ENCODE data around the gene COL4A1.

Gene COL4A1

GRCh38 chr13:110266983-110267382, 40.0 kb downstream of the COL4A1 start:
- Histone ChIP-seq H3F3A (ENCODE audit: insufficient read depth, low read length) (no peaks in the 10 kb centered on the region), H3K4me1 (ENCODE audit: low read length) (no peaks in the 10 kb centered on the region), H4K20me1 (ENCODE audit: insufficient read depth, low read length) (no peaks in the 10 kb centered on the region), H3K4me3 (ENCODE audit: low read length) (no peak overlapping the region), H3K27ac (ENCODE audit: low read length) (no peak overlapping the region), H3K9ac (ENCODE audit: low read length) (no peak overlapping the region), H2AFZ (ENCODE audit: low read length) (no peak overlapping the region), H3K9me3 (replicated peaks; ENCODE audit: insufficient read depth, low read length) (no peaks in the 10 kb centered on the region), H3K79me2 (ENCODE audit: low read length) (no peaks in the 10 kb centered on the region), H3K4me2 (ENCODE audit: low read depth, low read length) (no peak overlapping the region), H3K9me2 (replicated peaks; ENCODE audit: insufficient read depth, low read length) (no peaks in the 10 kb centered on the region), H3K27me3 (replicated peaks; ENCODE audit: insufficient read depth, low read length) (no peaks in the 10 kb centered on the region), H3K36me3 (replicated peaks; ENCODE audit: insufficient read depth, low read length) (no peaks in the 10 kb centered on the region)
- no peak for DNase-seq
- TF ChIP-seq EZH2 (optimal IDR thresholded peaks at IDR 0.05; ENCODE audit: low read depth, low read length) = no peak
- TF ChIP-seq EZH2phosphoT487 (IDR thresholded peaks at IDR 0.05; ENCODE audit: low read length) = no peak
- TF ChIP-seq CTCF (IDR thresholded peaks at IDR 0.05; ENCODE audit: low read length) = no peak

GRCh38 chr13:110266431-110266809, 40.5 kb downstream of the COL4A1 start:
- H3K27me3 ChIP-seq (replicated peaks; ENCODE audit: insufficient read depth, low read length) = no peaks in the 10 kb centered on the region
- TF ChIP-seq CTCF (IDR thresholded peaks at IDR 0.05; ENCODE audit: low read length) (no peak), EZH2 (optimal IDR thresholded peaks at IDR 0.05; ENCODE audit: low read depth, low read length) (no peak), EZH2phosphoT487 (IDR thresholded peaks at IDR 0.05; ENCODE audit: low read length) (no peak)

GRCh38 chr13:110265682-110266430, 41.1 kb downstream of the COL4A1 start:
- H3K9me3 ChIP-seq (replicated peaks; ENCODE audit: insufficient read depth, low read length) = no peaks in the 10 kb centered on the region
- DNase-seq = no peak
- no peaks in the 10 kb centered on the region for H3K4me1 ChIP-seq (ENCODE audit: low read length)
- H3K4me3 ChIP-seq (ENCODE audit: low read length) = no peak overlapping the region
- H3K9ac ChIP-seq (ENCODE audit: low read length) = no peak overlapping the region
- no peak overlapping the region for H2AFZ ChIP-seq (ENCODE audit: low read length)
- H3K27me3 ChIP-seq (replicated peaks; ENCODE audit: insufficient read depth, low read length) = no peaks in the 10 kb centered on the region
- TF ChIP-seq EZH2 (optimal IDR thresholded peaks at IDR 0.05; ENCODE audit: low read depth, low read length) (no peak), EZH2phosphoT487 (IDR thresholded peaks at IDR 0.05; ENCODE audit: low read length) (no peak), CTCF (IDR thresholded peaks at IDR 0.05; ENCODE audit: low read length) (no peak)
- no peaks in the 10 kb centered on the region for H3K36me3 ChIP-seq (replicated peaks; ENCODE audit: insufficient read depth, low read length)
- H3F3A ChIP-seq (ENCODE audit: insufficient read depth, low read length) = no peaks in the 10 kb centered on the region
- no peaks in the 10 kb centered on the region for H3K79me2 ChIP-seq (ENCODE audit: low read length)
- H3K4me2 ChIP-seq (ENCODE audit: low read depth, low read length) = no peak overlapping the region
- H3K27ac ChIP-seq (ENCODE audit: low read length) = no peak overlapping the region
- H3K9me2 ChIP-seq (replicated peaks; ENCODE audit: insufficient read depth, low read length) = no peaks in the 10 kb centered on the region
- no peaks in the 10 kb centered on the region for H4K20me1 ChIP-seq (ENCODE audit: insufficient read depth, low read length)

More at GRCh38 chr13:110266431-110266809, 40.5 kb downstream of the COL4A1 start:
- Histone ChIP-seq H4K20me1 (ENCODE audit: insufficient read depth, low read length) (no peaks in the 10 kb centered on the region), H3K4me2 (ENCODE audit: low read depth, low read length) (no peak overlapping the region), H3K27ac (ENCODE audit: low read length) (no peak overlapping the region), H3K79me2 (ENCODE audit: low read length) (no peaks in the 10 kb centered on the region), H3K9me3 (replicated peaks; ENCODE audit: insufficient read depth, low read length) (no peaks in the 10 kb centered on the region), H3K9me2 (replicated peaks; ENCODE audit: insufficient read depth, low read length) (no peaks in the 10 kb centered on the region), H3K9ac (ENCODE audit: low read length) (no peak overlapping the region), H3K4me3 (ENCODE audit: low read length) (no peak overlapping the region), H3K4me1 (ENCODE audit: low read length) (no peaks in the 10 kb centered on the region), H3F3A (ENCODE audit: insufficient read depth, low read length) (no peaks in the 10 kb centered on the region), H2AFZ (ENCODE audit: low read length) (no peak overlapping the region), H3K36me3 (replicated peaks; ENCODE audit: insufficient read depth, low read length) (no peaks in the 10 kb centered on the region)
- DNase-seq = no peak

All from MM.1S (cell line).